ENCODE data around the gene ARCN1.

GRCh38 chr11:118524356-118524755, 47.9 kb upstream of the ARCN1 start:
- TF ChIP-seq, protein P1, sequence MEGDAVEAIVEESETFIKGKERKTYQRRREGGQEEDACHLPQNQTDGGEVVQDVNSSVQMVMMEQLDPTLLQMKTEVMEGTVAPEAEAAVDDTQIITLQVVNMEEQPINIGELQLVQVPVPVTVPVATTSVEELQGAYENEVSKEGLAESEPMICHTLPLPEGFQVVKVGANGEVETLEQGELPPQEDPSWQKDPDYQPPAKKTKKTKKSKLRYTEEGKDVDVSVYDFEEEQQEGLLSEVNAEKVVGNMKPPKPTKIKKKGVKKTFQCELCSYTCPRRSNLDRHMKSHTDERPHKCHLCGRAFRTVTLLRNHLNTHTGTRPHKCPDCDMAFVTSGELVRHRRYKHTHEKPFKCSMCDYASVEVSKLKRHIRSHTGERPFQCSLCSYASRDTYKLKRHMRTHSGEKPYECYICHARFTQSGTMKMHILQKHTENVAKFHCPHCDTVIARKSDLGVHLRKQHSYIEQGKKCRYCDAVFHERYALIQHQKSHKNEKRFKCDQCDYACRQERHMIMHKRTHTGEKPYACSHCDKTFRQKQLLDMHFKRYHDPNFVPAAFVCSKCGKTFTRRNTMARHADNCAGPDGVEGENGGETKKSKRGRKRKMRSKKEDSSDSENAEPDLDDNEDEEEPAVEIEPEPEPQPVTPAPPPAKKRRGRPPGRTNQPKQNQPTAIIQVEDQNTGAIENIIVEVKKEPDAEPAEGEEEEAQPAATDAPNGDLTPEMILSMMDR (IDR thresholded peaks at IDR 0.05) = no peak
- no peak for TF ChIP-seq POLR2A (IDR thresholded peaks at IDR 0.05)
